GM12891 (cell line): Measurements from ENCODE around the gene NPHP4.

Source experiments
- POLR2A ChIP-seq: IDR thresholded peaks from 2 replicates; pipeline ENCODE4 v1.6.1; 2011; ENCODE audit warnings: low read depth, low read length, control low read depth
- POLR2AphosphoS5 ChIP-seq: IDR thresholded peaks from 2 replicates; pipeline ENCODE4 v1.6.1; 2011; ENCODE audit warnings: low read depth, low read length, control low read depth

- TF ChIP-seq POLR2AphosphoS5: no peak
- no peak for TF ChIP-seq POLR2A
Observed at GRCh38 chr1:5885471-5886139, 106.6 kb downstream of the NPHP4 start.
